ENCODE data around the gene CPA4. TPM values are rescaled to one million over a fixed set of nuclear protein-coding genes. Genes with fewer than 3 reads are reported as not detected.

The CPA4 gene
- total RNA-seq, 4 donors from 2014 or later: 5.3 to 12.3 (median 9.6) TPM

DNA sequence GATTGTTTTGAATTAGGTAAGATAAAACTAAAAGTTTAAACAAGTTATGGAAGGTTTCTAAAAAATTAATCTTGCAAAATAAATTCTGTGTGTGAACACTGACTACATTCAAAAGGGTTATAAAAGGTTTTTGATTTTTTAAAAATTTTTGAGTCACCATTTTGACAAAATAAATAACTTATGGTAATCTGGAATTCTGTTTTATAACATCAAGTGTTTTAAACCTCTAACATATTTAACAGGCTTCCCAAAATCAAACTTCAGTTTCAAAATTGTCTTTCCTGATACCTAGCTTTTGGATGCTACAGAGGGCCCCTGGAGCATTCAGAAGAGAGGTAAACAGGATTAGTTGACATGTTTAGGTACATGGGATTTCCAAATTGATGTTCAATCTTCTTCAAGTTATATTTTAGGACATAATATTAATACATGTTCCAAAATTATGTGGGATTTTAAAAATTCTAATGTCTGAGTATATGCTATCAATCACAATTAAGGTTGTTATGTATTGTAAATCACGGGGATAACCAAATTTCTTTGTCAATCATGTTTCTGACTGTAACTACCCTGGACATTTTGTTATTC, 34.4 kb upstream of the CPA4 start:
- Histone ChIP-seq H3K9me3 (peaks cover 0 to 44% (median 27%) of the 10 kb centered on the region in 3 donors), H3K36me3 (no peaks in the 10 kb centered on the region), H3K4me1 (no peaks in the 10 kb centered on the region), H3K27me3 (no peaks in the 10 kb centered on the region), H3K4me3 (no peak overlapping the region), H3K27ac (no peak overlapping the region)
- 25 to 57% methylated on average over 1 of the region's 1 CpG for WGBS, 2 donors
- no peak for DNase-seq
- intact Hi-C loops (cut with DNase I): no loop called here
- TF ChIP-seq POLR2A (IDR thresholded peaks at IDR 0.05): no peak
- TF ChIP-seq, protein P1, sequence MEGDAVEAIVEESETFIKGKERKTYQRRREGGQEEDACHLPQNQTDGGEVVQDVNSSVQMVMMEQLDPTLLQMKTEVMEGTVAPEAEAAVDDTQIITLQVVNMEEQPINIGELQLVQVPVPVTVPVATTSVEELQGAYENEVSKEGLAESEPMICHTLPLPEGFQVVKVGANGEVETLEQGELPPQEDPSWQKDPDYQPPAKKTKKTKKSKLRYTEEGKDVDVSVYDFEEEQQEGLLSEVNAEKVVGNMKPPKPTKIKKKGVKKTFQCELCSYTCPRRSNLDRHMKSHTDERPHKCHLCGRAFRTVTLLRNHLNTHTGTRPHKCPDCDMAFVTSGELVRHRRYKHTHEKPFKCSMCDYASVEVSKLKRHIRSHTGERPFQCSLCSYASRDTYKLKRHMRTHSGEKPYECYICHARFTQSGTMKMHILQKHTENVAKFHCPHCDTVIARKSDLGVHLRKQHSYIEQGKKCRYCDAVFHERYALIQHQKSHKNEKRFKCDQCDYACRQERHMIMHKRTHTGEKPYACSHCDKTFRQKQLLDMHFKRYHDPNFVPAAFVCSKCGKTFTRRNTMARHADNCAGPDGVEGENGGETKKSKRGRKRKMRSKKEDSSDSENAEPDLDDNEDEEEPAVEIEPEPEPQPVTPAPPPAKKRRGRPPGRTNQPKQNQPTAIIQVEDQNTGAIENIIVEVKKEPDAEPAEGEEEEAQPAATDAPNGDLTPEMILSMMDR (IDR thresholded peaks at IDR 0.05): no peak

DNA sequence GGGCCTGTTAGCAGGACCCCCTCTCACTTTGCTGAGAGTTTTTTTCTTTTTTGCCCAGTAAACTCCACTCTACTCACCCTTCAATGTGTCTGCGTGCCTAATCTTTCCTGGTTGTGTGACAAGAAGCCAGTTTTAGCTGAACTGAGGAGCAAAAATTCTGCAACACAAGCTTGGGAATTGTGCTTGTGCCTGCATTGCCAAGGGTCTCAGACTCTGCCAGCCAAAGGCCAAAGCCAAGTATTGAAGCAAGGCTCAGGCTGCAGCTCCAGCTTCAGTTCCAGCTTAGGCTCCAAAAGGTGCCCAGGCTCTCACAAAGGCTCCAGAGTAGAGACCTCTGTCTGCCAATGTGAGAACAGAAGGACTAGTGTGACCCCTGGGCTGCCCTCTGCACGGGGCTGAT, 30.5 kb upstream of the CPA4 start:
- intact Hi-C loops (cut with DNase I): no loop called here
- Histone ChIP-seq H3K27me3 (no peaks in the 10 kb centered on the region), H3K9me3 (peaks cover 0 to 32% (median 16%) of the 10 kb centered on the region in 3 donors), H3K27ac (no peak overlapping the region), H3K4me1 (no peaks in the 10 kb centered on the region), H3K36me3 (no peaks in the 10 kb centered on the region), H3K4me3 (no peak overlapping the region)
- 20 to 64% methylated on average over 2 of the region's 2 CpGs for WGBS, 2 donors
- TF ChIP-seq, protein P1 (IDR thresholded peaks at IDR 0.05): no peak
- no peak for TF ChIP-seq POLR2A (IDR thresholded peaks at IDR 0.05)
- no peak for DNase-seq

DNA sequence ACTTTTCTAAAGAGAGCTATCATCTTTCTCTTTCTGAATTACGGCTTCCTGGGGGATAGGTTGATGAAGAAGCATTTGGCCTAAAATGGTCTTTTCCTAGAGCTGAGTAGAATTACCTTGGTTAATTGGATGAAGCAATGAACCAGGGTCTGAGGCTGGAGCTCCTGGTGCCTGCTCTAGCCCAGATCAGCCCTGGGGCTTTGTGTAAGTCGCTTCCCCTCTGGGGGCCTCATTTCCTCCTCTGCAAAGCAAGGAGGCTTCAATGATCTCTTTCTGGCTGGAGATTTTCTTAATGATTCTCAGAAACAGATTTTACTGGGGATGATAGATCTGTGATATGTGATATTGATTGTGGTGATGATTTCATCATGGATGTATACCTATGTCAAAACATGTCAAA, 29.8 kb upstream of the CPA4 start:
- intact Hi-C loops (cut with DNase I): no loop called here
- DNase-seq: no peak
- no peaks in the 10 kb centered on the region for H3K27me3 ChIP-seq
- TF ChIP-seq, protein P1 (IDR thresholded peaks at IDR 0.05): no peak
- no peak for TF ChIP-seq POLR2A (IDR thresholded peaks at IDR 0.05)
- H3K36me3 ChIP-seq: no peaks in the 10 kb centered on the region
- 60 to 63% methylated on average over 2 of the region's 2 CpGs for WGBS, 2 donors
- H3K9me3 ChIP-seq: peaks cover 0 to 26% (median 11%) of the 10 kb centered on the region in 3 donors
- no peaks in the 10 kb centered on the region for H3K4me1 ChIP-seq
- H3K27ac ChIP-seq: no peak overlapping the region
- no peak overlapping the region for H3K4me3 ChIP-seq

DNA sequence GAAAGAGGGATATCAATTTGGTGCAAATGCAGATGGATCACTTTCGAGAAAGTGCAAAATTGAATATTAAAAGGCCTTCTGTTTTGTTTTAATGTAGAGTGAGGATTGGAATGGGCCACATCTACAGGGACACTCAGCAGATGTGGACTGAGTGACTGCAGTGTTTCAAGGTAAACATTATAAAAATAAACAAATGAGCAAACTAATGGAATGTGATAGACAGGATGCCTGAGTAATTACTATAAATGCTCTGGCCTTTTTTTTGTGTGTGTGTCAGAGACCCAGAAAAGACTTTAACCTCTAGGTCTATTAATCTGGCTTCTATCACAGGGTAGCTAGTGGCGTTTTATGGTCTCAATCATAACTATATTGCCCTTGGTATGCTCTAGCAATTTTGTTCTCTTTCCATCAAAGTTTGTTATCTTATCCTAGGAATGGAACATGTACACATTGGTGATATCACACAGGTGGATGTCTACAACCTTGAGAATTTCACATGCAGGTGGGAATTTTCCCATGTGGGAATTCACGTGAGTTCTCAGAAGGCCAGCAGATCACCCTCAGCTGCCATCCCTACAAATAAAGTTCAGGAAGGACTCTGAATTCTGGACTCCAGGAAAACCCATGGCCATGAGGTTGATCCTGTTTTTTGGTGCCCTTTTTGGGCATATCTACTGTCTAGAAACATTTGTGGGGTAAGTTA, 26.6 kb upstream of the CPA4 start, which contains the start of gene CPA2:
Gene CPA2 (plus strand): TSS at position 606 of the 703 bp plus-strand sequence. CDS start 19 bp downstream, at position 625.
- Histone ChIP-seq H3K36me3 (no peaks in the 10 kb centered on the region), H3K4me3 (no peak within 1 kb of the TSS), H3K4me1 (peaks cover 0 to under 1% (median 0%) of the 10 kb centered on the region in 3 donors), H3K27ac (no peak within 1 kb of the TSS), H3K27me3 (no peaks in the 10 kb centered on the region), H3K9me3 (no peaks in the 10 kb centered on the region)
- DNase-seq: no peak
- no peak for TF ChIP-seq POLR2A (IDR thresholded peaks at IDR 0.05)
- TF ChIP-seq, protein P1 (IDR thresholded peaks at IDR 0.05): no peak
- intact Hi-C loops (cut with DNase I): no loop called here
- WGBS, 2 donors: 92% methylated on average over 3 of the region's 3 CpGs

DNA sequence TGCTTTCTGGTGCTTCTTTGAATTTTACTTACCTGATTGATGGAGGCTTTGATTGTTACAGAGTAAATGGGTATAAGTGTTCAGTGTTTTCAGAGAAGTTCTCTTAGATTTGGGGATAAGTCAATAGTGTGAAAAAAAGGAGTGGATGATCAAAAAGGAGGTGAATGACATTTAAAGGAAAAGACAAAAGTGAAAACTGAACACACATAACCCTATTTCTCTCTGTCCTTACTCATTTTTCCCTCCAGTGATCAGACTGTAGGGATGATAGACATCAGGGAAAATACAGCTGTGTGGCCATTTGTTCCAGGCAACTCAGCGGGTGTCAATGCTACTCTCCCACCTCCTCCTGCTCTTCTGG, 26.0 kb upstream of the CPA4 start:
- no peak for DNase-seq
- Histone ChIP-seq H3K27ac (no peak overlapping the region), H3K36me3 (no peaks in the 10 kb centered on the region), H3K27me3 (no peaks in the 10 kb centered on the region), H3K9me3 (no peaks in the 10 kb centered on the region), H3K4me3 (no peak overlapping the region), H3K4me1 (peaks cover 0 to 5% (median 0%) of the 10 kb centered on the region in 3 donors)
- TF ChIP-seq, protein P1 (IDR thresholded peaks at IDR 0.05): no peak
- TF ChIP-seq POLR2A (IDR thresholded peaks at IDR 0.05): no peak
- 90 to 100% methylated on average over 1 of the region's 1 CpG for WGBS, 2 donors
- intact Hi-C loops (cut with DNase I): no loop called here
